Upper lobe of right lung (tissue), 1 donor: ENCODE measurements around the gene TCF12. TPM values are rescaled to one million over a fixed set of nuclear protein-coding genes. Genes with fewer than 3 reads are reported as not detected.
A peak's percentile ranks its signal among the peaks of the same experiment; 100 is the strongest.

Experiments used
- ATAC-seq: fragments of 200-7000 bp; cut with Tn5 transposase; one replicate; pipeline ENCODE4 v1.9.1; 2020; ENCODE audit warnings: mild to moderate bottlenecking, moderate library complexity
- DNase-seq: peaks from one replicate; pipeline ENCODE4 v3.0.0-alpha.2; 2020
- H3K27ac ChIP-seq: fragments of 200-600 bp; one replicate; pipeline ENCODE4 v1.8.0; 2022
- H3K27me3 ChIP-seq: fragments of 200-600 bp; one replicate; pipeline ENCODE4 v1.8.0; 2022; ENCODE audit warnings: mild to moderate bottlenecking
- H3K36me3 ChIP-seq: fragments of 200-600 bp; one replicate; pipeline ENCODE4 v1.8.0; 2022
- H3K4me1 ChIP-seq: fragments of 200-600 bp; one replicate; pipeline ENCODE4 v1.8.0; 2022
- H3K4me3 ChIP-seq: fragments of 200-600 bp; one replicate; pipeline ENCODE4 v1.8.0; 2022; ENCODE audit warnings: mild to moderate bottlenecking
- H3K9me3 ChIP-seq: fragments of 200-600 bp; one replicate; pipeline ENCODE4 v1.8.0; 2022
- CTCF ChIP-seq: fragments of 200-600 bp; IDR thresholded peaks from one replicate; pipeline ENCODE4 v1.8.0; 2022; ENCODE audit warnings: antibody characterized with exemption
- intact Hi-C: fragments of 100-400 bp; cut with DNase I; formaldehyde crosslinking; loops from one replicate; pipeline ENCODE4 v1.11.0; 2022
- total RNA-seq: library from RNA; stranded (reverse); fragmentation: NEBNext Ultra II Directional; extraction: Animal tissue kit (Norgen Biotek cat#: 25700); gene quantifications from one replicate; pipeline ENCODE4 v1.2.1, GENCODE V29; 2021
- donor health status: DM: no; HTN: yes; CAD: no; lungs with severe emphysema.

Gene TCF12
- total RNA-seq, 1 donor from 2014 or later: 103 TPM

- Histone ChIP-seq H3K9me3 (no peaks in the 10 kb centered on the region), H3K27ac (no peak overlapping the region), H3K27me3 (no peaks in the 10 kb centered on the region), H3K4me1 (peaks cover 29% of the 10 kb centered on the region), H3K36me3 (no peaks in the 10 kb centered on the region), H3K4me3 (no peak overlapping the region)
- DNase-seq (no peak), ATAC-seq (no peak)
- intact Hi-C loops: no loop called here
- TF ChIP-seq CTCF: no peak
Observed at GRCh38 chr15:57028176-57028575, 109.7 kb downstream of the TCF12 start.

- intact Hi-C loops: no loop called here
- no peak for ATAC-seq
- Histone ChIP-seq H3K27ac (no peak overlapping the region), H3K36me3 (no peaks in the 10 kb centered on the region), H3K4me3 (no peak overlapping the region), H3K9me3 (no peaks in the 10 kb centered on the region), H3K4me1 (peaks cover 39% of the 10 kb centered on the region), H3K27me3 (no peaks in the 10 kb centered on the region)
- no peak for DNase-seq
- TF ChIP-seq CTCF: no peak
Observed at GRCh38 chr15:57030011-57030410, 111.6 kb downstream of the TCF12 start.

GRCh38 chr15:57031082-57031481, 112.6 kb downstream of the TCF12 start:
- H3K27ac ChIP-seq: no peak overlapping the region
- H3K27me3 ChIP-seq: no peaks in the 10 kb centered on the region
- no peak overlapping the region for H3K4me3 ChIP-seq
- ATAC-seq (no peak), DNase-seq (no peak)
- intact Hi-C loops: no loop called here
- H3K9me3 ChIP-seq: no peaks in the 10 kb centered on the region
- peaks cover 35% of the 10 kb centered on the region for H3K4me1 ChIP-seq
- H3K36me3 ChIP-seq: no peaks in the 10 kb centered on the region
- no peak for TF ChIP-seq CTCF

- DNase-seq (no peak), ATAC-seq (peak; percentile 59)
- no peak for TF ChIP-seq CTCF
- no peak overlapping the region for H3K4me3 ChIP-seq
- no peaks in the 10 kb centered on the region for H3K9me3 ChIP-seq
- H3K36me3 ChIP-seq: no peaks in the 10 kb centered on the region
- intact Hi-C loops: no loop called here
- no peak overlapping the region for H3K27ac ChIP-seq
- H3K27me3 ChIP-seq: no peaks in the 10 kb centered on the region
- peaks cover 33% of the 10 kb centered on the region for H3K4me1 ChIP-seq
Observed at GRCh38 chr15:57031605-57032004, 113.2 kb downstream of the TCF12 start.

- H3K9me3 ChIP-seq: no peaks in the 10 kb centered on the region
- no peak for ATAC-seq
- intact Hi-C loops: no loop called here
- H3K4me3 ChIP-seq: no peak overlapping the region
- no peak for DNase-seq
- peaks cover 37% of the 10 kb centered on the region for H3K4me1 ChIP-seq
- H3K27me3 ChIP-seq: no peaks in the 10 kb centered on the region
- TF ChIP-seq CTCF: no peak
- H3K27ac ChIP-seq: no peak overlapping the region
- no peaks in the 10 kb centered on the region for H3K36me3 ChIP-seq
Observed at GRCh38 chr15:57032338-57032737, 113.9 kb downstream of the TCF12 start.
